Right kidney (tissue), 1 donor: ENCODE data around the gene ENAH.
"Not testable (repeated sequence)": the region's sequence is repeated elsewhere in the genome, so short reads cannot be mapped to it uniquely, and the experiment has no call there.

Experiments used
- DNase-seq: peaks from one replicate; pipeline ENCODE4 v3.0.0-alpha.2; 2016

The ENAH gene

GRCh38 chr1:225524570-225524969, 128.4 kb downstream of the ENAH start:
- no peak for DNase-seq

DNA sequence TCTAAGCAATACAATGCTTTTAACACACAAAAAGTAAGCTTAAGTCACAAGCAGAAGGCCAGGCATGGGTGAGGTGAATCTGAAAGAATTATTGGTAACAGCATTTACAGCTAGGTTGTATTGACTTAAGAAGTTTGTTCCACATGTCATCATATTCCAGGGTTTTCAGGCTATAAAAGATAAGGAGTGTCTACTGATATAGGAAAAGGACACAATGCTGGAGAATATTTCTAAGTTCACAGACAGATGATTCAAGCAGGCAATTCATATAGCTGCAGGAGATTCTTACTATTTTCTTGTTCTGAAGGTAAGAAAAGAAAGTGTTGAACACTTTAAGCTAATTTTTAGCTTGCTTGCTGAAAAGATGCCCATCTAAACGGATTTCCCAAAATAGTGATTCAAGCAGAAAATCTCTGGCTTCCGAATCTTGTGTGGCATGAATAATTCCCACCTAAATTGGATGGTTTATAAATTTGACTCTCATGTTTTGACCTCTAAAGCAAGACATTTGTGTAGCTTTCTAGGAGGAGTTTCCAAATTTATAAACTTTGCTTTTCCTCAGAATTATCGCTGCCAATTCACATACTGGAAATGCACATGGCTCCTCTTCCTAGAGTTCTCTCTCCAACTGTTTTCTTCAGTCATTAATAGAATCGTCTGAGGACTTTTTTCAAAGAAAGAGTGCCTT, 129.5 kb downstream of the ENAH start:
- DNase-seq = no peak

- no peak for DNase-seq
Measured at GRCh38 chr1:225522588-225523262, 130.2 kb downstream of the ENAH start.

DNA sequence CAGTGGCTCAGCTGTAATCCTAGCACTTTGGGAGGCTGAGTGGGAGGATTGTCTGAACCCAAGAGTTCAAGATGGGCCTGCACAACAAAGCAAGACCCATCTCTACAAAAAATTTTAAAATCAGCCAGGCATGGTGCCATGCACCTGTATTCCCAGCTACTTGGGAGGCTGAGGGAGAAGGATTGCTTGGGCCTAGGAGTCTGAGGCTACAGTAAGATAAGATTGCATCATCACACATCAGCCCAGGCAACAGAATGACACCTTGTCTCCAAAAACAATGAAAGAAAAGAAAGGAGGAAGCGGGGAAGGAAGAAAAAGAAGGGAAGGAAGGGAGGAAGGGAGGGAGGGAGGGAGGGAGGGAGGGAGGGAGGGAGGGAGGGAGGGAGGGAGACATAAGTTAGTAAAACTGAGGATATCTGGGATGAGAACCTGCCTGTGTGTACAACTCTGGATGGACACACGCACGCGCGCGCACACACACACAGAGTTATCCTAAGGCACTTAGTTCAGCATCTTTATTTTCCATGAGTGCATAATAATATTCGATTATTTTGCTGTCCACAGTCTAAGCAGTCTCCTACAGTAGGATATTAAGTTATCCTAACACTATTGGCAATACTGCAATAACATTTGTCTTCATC, 132.2 kb downstream of the ENAH start:
- DNase-seq = no peak

- no peak for DNase-seq
Measured at GRCh38 chr1:225519166-225519863, 133.6 kb downstream of the ENAH start.

- DNase-seq = no peak
Measured at GRCh38 chr1:225517697-225518096, 135.2 kb downstream of the ENAH start.

DNA sequence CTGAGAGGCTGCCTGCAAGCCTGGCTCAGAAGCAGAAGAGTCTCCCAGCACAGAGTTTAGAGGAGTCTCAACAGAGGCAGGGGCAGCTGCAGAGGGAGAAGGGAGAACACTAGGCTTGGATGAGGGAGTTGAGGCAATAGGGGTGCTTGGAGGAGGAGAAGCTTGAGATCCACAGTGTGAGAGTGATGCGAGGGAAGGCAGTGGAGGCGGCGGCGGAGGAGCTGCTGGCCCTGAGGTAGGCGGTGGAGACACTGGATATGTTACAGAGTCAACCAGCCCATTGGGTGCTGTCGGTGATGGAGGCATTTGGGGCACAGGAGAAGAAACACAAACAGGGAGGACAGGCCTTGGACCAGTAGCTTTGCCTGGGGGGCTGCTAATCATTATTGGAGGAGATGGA, 135.7 kb downstream of the ENAH start:
- DNase-seq = no peak

DNA sequence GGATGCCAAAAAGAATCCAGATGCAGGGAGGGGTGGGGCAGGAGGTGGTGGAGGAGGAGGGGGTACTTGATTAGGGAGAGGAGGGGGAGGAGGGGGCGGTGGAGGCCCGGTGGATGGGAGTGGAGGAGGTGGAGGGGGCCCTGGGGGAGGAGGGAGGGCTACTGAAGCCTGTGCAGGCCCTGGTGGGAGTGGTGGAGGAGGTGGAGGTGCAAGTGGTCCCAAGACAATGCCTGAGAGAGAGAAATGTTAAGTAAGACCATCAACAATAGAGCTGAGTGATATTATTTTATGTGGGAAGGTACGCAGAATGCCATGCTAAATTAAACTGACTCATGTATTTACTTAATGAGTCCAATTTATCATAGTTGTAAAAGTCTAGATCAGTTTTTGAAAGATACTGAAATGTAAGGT, 138.2 kb downstream of the ENAH start:
- no peak for DNase-seq

- not testable (repeated sequence) for DNase-seq
Measured at GRCh38 chr1:225513576-225513975, 139.3 kb downstream of the ENAH start.

- DNase-seq = no peak
Measured at GRCh38 chr1:225511828-225512381, 141.0 kb downstream of the ENAH start.

DNA sequence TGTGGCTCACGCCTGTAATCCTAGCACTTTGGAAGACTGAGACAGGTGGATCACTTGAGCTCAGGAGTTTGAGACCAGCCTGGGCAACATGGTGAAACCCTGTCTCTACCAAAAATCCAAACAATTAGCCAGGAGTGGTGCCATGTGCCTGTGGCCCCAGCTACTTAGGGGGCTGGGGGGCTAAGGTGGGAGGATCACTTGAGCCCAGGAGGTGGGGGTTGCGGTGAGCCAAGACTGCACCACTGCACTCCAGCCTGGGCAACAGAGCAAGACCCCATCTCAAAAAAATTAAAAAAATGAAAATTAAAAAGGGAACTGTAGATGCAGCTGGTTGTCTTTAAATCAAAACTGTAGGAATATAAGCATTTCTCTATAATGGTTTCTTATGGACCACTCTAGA, 142.2 kb downstream of the ENAH start:
- not testable (repeated sequence) for DNase-seq

GRCh38 chr1:225509770-225510169, 143.2 kb downstream of the ENAH start:
- DNase-seq = no peak

- no peak for DNase-seq
Measured at GRCh38 chr1:225509376-225509707, 143.6 kb downstream of the ENAH start.

- DNase-seq = no peak
Measured at GRCh38 chr1:225508538-225509375, 144.2 kb downstream of the ENAH start.

DNA sequence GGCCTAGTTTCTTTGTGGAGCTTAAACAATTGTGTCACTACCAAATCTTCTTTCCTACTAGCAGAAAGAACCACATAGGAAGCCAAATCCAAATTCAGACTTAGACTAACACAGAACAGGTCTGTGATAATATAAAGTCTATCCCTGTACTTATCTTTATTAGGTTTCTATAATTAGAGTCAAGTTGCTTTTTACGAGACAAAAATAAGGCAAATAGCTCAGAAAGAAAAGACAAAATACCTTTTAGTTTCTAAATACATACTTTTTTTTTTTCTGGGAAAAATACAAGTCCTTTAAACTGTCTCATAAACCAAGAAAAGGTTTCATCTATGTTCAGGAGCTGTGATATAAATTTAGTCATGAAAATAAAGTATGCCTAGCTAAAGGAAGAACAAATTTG, 146.2 kb downstream of the ENAH start:
- DNase-seq = no peak

- DNase-seq = no peak
Measured at GRCh38 chr1:225504776-225505175, 148.1 kb downstream of the ENAH start.

- DNase-seq = no peak
Measured at GRCh38 chr1:225500624-225501192, 152.2 kb downstream of the ENAH start.

DNA sequence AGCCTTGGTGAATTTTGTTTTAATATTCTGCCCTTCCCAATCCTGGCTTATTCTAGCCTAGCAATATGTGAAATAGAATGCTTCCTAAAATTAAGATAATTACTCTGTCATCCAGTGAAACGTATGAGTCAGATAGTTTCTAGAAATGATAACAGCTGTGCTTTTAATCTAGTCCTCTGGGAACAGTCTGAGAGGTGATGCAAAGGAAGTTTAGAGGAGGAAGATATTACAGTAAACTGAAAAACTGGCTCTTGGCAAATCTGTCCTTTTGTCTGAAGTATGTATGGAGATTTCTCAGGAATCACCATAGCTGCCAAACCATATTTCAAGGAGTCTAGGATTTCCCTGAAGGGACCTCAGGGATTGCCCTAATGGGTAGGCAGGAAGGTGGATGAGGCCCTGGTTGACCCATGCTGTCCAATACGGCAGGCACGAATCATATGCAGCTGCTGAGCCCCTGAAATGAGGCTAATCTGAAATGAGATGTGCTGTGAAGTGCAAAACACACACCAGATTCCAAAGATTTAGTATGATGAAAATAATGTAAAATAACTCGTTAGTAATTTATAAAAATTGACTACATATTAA, 154.3 kb downstream of the ENAH start:
- no peak for DNase-seq

- DNase-seq = no peak
Measured at GRCh38 chr1:225494789-225495359, 158.0 kb downstream of the ENAH start.

GRCh38 chr1:225493591-225494246, 159.2 kb downstream of the ENAH start:
- no peak for DNase-seq
